HUES64 (cell line): ENCODE measurements around the gene PPP1R3D.
"Not testable (repeated sequence)": the region's sequence is repeated elsewhere in the genome, so short reads cannot be mapped to it uniquely, and the experiment has no call there.

Experiments used
- H3K27ac ChIP-seq: 2 replicates; pipeline ENCODE4 v1.7.0; 2013; ENCODE audit warnings: low read depth, low read length, inconsistent platforms
- H3K27me3 ChIP-seq: 2 replicates; pipeline ENCODE4 v1.6.1; 2013; ENCODE audit warnings: mild to moderate bottlenecking, low read length; ENCODE audit not compliant: insufficient read depth
- H3K36me3 ChIP-seq: 2 replicates; pipeline ENCODE4 v1.6.1; 2013; ENCODE audit warnings: mild to moderate bottlenecking, low read length; ENCODE audit not compliant: insufficient read depth
- H3K4me1 ChIP-seq: 2 replicates; pipeline ENCODE4 v1.6.1; 2013; ENCODE audit warnings: mild to moderate bottlenecking, low read length, moderate library complexity; ENCODE audit not compliant: insufficient read depth
- H3K4me3 ChIP-seq: 2 replicates; pipeline ENCODE4 v1.5.1; 2013; ENCODE audit warnings: mild to moderate bottlenecking, low read length, moderate library complexity
- H3K9ac ChIP-seq: 2 replicates; pipeline ENCODE4 v1.6.1; 2013; ENCODE audit warnings: mild to moderate bottlenecking, low read depth, low read length
- H3K9me3 ChIP-seq: 2 replicates; pipeline ENCODE4 v1.6.1; 2013; ENCODE audit warnings: low read depth, low read length; ENCODE audit not compliant: insufficient read depth
- WGBS: fragments of 150-250, 120-280 bp; methylation state at CpG from one replicate; pipeline ENCODE4 v1.1.7; 2013; ENCODE audit warnings: missing lambda C conversion rate; 5-methylcytosine and 5-hydroxymethylcytosine counted together

Gene PPP1R3D

DNA sequence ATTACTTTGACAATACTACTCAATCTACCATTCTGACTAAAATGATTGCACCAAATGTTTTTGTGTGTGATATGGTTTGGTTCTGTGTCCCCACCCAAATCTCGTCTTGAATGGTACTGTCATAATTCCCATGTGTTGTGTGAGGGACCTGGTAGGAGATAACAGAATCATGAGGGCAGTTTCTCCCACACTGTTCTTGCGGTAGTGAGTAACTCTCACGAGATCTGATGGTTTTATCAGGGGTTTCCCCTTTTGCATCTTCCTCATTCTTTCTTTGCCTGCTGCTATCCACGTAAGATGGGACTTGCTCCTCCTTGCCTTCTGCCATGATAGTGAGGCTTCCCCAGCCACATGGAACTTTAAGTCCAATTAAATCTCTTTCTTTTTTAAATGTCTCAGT, 27.5 kb downstream of the PPP1R3D start:
- Histone ChIP-seq H3K4me1 (no peaks in the 10 kb centered on the region), H3K27me3 (no peaks in the 10 kb centered on the region), H3K9me3 (no peaks in the 10 kb centered on the region), H3K27ac (no peak overlapping the region), H3K4me3 (no peak overlapping the region), H3K36me3 (no peaks in the 10 kb centered on the region), H3K9ac (no peak overlapping the region)
- 69% methylated on average over 4 of the region's 4 CpGs for WGBS

DNA sequence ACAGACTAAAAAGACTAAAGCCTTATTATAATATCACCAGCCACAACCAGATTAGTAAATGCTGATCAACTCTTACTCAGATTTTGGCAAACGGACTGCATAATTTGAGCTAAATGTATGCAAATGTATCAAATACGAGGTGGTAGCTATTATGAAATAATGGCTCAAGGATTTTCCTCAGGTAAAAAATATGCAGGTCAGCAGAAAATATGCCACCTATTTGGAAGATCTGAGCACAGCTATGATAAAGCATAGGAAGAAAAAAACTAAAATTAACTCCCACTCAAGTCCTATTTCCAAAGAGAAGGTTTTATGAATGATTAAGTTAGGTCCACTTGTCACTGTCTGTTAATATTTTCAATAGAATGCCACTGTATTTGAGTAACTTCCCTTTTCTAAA, 29.1 kb downstream of the PPP1R3D start:
- WGBS, result 89% methylated on average over 2 of the region's 2 CpGs
- Histone ChIP-seq H3K36me3 (no peaks in the 10 kb centered on the region), H3K4me3 (no peak overlapping the region), H3K9me3 (no peaks in the 10 kb centered on the region), H3K9ac (no peak overlapping the region), H3K4me1 (no peaks in the 10 kb centered on the region), H3K27me3 (no peaks in the 10 kb centered on the region), H3K27ac (no peak overlapping the region)

DNA sequence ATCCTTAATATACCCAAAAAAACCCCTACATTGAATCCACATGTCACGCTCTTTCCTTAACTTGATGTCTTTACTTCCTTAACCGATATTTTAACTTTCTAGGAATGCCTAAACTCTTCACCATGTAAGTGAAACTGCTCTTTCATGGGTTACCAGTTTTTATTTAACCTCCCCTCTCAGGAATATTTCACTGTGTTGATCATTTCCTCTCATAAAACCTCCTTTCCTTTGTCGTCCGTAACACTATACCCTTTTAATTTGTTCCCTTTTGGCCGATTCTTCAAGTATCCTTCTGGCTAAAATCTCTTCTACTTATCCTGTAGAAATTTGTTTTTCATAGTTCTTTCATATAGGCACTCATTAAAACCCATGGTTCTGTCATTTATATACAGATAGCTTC, 31.2 kb downstream of the PPP1R3D start:
- Histone ChIP-seq H3K9ac (no peak overlapping the region), H3K27ac (no peak overlapping the region), H3K27me3 (no peaks in the 10 kb centered on the region), H3K36me3 (no peaks in the 10 kb centered on the region), H3K4me3 (no peak overlapping the region), H3K4me1 (no peaks in the 10 kb centered on the region), H3K9me3 (no peaks in the 10 kb centered on the region)
- whole genome bisulfite sequencing, result 88% methylated on average over 5 of the region's 5 CpGs

DNA sequence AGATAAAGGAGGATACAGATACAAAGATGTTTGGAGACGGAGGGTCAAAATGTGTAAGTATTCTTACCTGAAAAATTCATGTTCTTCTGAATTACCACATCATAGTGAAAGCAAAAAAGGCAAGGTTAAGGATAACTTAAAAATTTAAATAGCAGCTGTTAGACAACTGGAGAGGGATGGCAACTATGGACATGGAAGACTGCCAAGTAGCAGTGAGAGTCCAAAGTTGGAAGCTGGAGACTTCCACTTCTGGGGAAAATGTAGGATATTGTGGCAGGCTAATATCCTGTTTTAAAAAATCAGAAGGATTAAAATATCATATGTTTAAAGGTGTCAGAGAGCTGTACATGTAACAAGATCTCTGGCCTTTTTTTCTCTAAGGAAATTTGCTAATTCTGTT, 36.5 kb downstream of the PPP1R3D start:
- Histone ChIP-seq H3K27ac (no peak overlapping the region), H3K9ac (no peak overlapping the region), H3K36me3 (no peaks in the 10 kb centered on the region), H3K9me3 (no peaks in the 10 kb centered on the region), H3K4me3 (no peak overlapping the region), H3K27me3 (peaks cover 6% of the 10 kb centered on the region; the same call in 1 of the 2 replicates), H3K4me1 (no peaks in the 10 kb centered on the region)
- no CpG with 5 or more reads among the region's 1 CpG for WGBS

DNA sequence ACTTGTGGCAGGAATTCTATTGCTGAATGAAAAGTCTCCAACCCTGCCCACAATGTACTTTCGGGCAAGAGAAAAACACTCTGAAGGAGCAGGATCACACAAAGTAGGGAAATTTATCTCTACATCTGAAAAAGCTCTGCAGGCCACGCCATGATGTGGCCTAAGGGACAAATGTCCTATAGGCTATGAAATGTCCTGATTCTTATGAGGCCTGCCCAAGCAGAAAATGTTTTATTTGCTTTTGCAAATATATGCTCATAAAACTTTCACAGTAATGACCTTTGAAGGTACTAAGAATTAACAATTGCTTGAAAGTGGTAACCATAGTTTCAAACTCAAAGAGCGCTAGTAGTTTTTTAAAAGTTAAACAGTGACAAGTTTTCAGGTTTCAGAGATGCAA, 37.6 kb downstream of the PPP1R3D start:
- no peaks in the 10 kb centered on the region for H3K4me1 ChIP-seq
- peaks cover 6% of the 10 kb centered on the region; the same call in 1 of the 2 replicates for H3K27me3 ChIP-seq
- H3K9me3 ChIP-seq, result no peaks in the 10 kb centered on the region
- H3K4me3 ChIP-seq, result no peak overlapping the region
- no peaks in the 10 kb centered on the region for H3K36me3 ChIP-seq
- H3K9ac ChIP-seq, result no peak overlapping the region
- no peak overlapping the region for H3K27ac ChIP-seq
- 96% methylated on average over 3 of the region's 3 CpGs for WGBS

DNA sequence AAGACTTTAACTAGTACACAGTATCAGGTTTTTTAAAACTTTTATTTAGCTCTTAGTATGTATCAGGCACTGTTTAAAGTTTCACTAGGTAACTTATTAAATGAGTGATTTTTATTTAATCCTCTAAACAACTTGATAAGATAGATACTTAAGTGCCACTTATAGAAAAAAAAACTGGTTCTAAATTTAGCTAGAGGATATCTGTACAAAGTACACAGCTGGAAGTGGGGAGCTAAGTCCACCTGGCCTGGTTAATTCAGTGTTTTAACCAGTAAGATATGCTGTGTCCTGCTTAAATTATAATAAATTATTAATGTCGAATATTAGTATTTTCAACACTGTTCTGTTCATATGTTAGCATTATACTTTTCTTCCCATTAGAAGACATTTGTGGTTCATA, 44.2 kb downstream of the PPP1R3D start:
- Histone ChIP-seq H3K27ac (no peak overlapping the region), H3K4me1 (no peaks in the 10 kb centered on the region), H3K36me3 (no peaks in the 10 kb centered on the region), H3K27me3 (peaks cover 20% of the 10 kb centered on the region; the same call in 1 of the 2 replicates), H3K9ac (no peak overlapping the region), H3K4me3 (no peak overlapping the region), H3K9me3 (no peaks in the 10 kb centered on the region)
- WGBS, result no CpG with 5 or more reads among the region's 1 CpG

DNA sequence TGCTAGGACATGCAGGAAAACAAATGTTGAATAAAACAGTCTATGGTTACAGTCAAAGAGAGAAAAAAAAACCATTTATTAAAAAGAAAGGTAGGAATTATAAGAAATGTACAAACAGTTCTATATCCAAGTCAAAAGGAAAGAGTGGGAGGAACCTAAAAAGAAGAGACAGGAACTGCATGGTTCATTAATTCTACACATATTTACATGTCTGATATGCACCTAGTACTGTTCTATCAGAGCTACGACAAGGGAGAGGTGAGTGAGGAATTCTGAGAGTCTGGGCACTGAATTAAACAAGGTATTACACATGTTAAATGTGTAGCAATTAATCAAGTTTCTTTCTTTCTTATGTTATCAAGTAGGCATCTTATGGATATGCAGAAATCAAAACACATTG, 48.5 kb downstream of the PPP1R3D start:
- no peak overlapping the region for H3K4me3 ChIP-seq
- no peaks in the 10 kb centered on the region for H3K36me3 ChIP-seq
- WGBS, result 83% methylated on average over 1 of the region's 1 CpG

DNA sequence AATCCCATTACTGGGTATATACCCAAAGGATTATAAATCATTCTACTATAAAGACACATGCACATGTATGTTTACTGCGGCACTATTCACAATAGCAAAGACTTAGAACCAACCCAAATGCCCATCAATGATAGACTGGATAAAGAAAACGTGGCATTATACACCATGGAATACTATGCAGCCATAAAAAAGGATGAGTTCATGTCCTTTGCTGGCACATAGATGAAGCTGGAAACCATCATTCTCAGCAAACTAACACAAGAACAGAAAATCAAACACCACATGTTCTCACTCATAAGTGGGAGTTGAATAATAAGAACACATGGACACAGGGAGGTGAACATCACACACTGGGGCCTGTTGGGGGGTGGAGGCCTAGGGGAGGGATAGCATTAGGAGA, 50.1 kb downstream of the PPP1R3D start:
- not testable (repeated sequence) for H3K36me3 ChIP-seq, H3K9ac ChIP-seq, H3K9me3 ChIP-seq, H3K27ac ChIP-seq, H3K4me3 ChIP-seq, H3K4me1 ChIP-seq
- H3K27me3 ChIP-seq, result peaks cover 17% of the 10 kb centered on the region; the same call in 1 of the 2 replicates
- WGBS, result 70% methylated on average over 2 of the region's 2 CpGs

More for the DNA sequence above, 48.5 kb downstream of the PPP1R3D start:
- Histone ChIP-seq H3K27me3 (peaks cover 14% of the 10 kb centered on the region; the same call in 1 of the 2 replicates), H3K9me3 (no peaks in the 10 kb centered on the region), H3K27ac (no peak overlapping the region), H3K9ac (no peak overlapping the region), H3K4me1 (no peaks in the 10 kb centered on the region)

DNA sequence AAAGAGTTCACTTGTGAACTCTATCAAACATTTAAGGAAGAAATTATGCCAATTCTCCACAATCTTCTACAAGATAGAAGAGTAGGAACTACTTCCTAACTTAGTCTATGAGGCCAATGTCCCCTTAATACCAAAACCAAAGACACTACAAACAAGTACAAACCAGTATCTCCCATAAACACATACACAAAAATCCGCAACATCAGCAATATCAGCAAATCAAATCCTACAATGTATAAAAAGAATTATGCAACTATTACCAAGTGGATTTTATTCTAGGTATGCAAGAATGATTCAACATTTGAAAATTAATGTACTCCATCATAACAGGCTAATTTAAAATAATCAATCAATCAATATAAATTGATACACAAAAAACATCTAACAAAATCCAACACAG, 52.1 kb downstream of the PPP1R3D start:
- Histone ChIP-seq H3K9me3 (no peaks in the 10 kb centered on the region), H3K9ac (no peak overlapping the region), H3K27ac (no peak overlapping the region), H3K4me1 (no peaks in the 10 kb centered on the region), H3K27me3 (peaks cover 9% of the 10 kb centered on the region; the same call in 1 of the 2 replicates), H3K4me3 (no peak overlapping the region), H3K36me3 (no peaks in the 10 kb centered on the region)
- 88% methylated on average over 1 of the region's 1 CpG for WGBS
